Endothelial cell (in vitro differentiated cells): Measurements from ENCODE around the gene MLEC. TPM values are rescaled to one million over a fixed set of nuclear protein-coding genes. Genes with fewer than 3 reads are reported as not detected.
"Not testable (repeated sequence)": the region's sequence is repeated elsewhere in the genome, so short reads cannot be mapped to it uniquely, and the experiment has no call there.

Experiments
- DNase-seq: peaks from one replicate; pipeline ENCODE4 v3.0.0; 2021; ENCODE audit warnings: low spot score
- H3K27ac Mint-ChIP-seq: one replicate; pipeline ENCODE4 v1.8.0; 2021; ENCODE audit warnings: mixed read lengths, inconsistent platforms; ENCODE audit not compliant: unreplicated experiment
- H3K27me3 Mint-ChIP-seq: one replicate; pipeline ENCODE4 v1.8.0; 2021; ENCODE audit warnings: mild to moderate bottlenecking, moderate library complexity, mixed read lengths, inconsistent platforms; ENCODE audit not compliant: unreplicated experiment
- H3K36me3 Mint-ChIP-seq: one replicate; pipeline ENCODE4 v1.8.0; 2021; ENCODE audit warnings: mild to moderate bottlenecking, low read depth, mixed read lengths, inconsistent platforms; ENCODE audit not compliant: unreplicated experiment
- H3K4me1 Mint-ChIP-seq: one replicate; pipeline ENCODE4 v1.8.0; 2021; ENCODE audit warnings: mild to moderate bottlenecking, mixed read lengths, inconsistent platforms; ENCODE audit not compliant: unreplicated experiment
- H3K4me3 Mint-ChIP-seq: one replicate; pipeline ENCODE4 v1.8.0; 2021; ENCODE audit warnings: mild to moderate bottlenecking, mixed read lengths, inconsistent platforms; ENCODE audit not compliant: unreplicated experiment
- H3K9me3 Mint-ChIP-seq: one replicate; pipeline ENCODE4 v1.8.0; 2021; ENCODE audit warnings: mixed read lengths, inconsistent platforms; ENCODE audit not compliant: unreplicated experiment
- total RNA-seq: library from RNA; stranded (reverse); fragmentation: NEBNext Ultra II Directional; extraction: Animal tissue kit (Norgen Biotek cat#: 25700); gene quantifications from one replicate; pipeline ENCODE4 v1.2.1, GENCODE V29; 2021; ENCODE audit not compliant: unreplicated experiment
- TF ChIP-seq, protein P1 (sequence below): fragments of 200-600 bp; sonication (generic); IDR thresholded peaks from one replicate; pipeline ENCODE4 v1.5.0; 2021; ENCODE audit warnings: antibody characterized with exemption; ENCODE audit not compliant: unreplicated experiment

MLEC gene
- total RNA-seq, 1 donor from 2014 or later = 124 TPM

DNA sequence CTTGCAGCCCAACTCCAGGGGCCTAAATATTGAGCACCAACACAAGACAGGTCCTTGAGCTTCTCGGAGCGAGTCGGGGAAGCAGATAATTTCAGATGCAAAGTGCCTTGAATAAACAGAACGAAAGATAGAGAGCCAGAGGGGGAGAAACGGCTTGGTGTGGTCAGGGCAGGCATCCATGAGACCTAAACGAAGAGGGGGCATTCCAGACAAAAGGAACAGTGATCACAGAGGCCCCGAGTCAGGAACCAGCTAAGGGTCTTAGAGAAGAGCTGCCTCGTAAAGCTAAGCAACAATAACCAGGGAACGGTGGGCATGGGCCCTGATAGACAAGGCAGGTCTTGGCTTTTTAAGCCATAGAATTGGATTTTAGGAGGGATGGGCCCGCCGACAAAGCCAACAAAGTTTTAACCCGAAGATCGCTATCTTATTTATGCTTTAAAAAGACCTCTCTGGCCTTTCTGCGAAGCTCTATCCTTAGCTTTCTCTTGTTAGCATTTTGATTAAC, 38.3 kb downstream of the MLEC start:
- TF ChIP-seq, protein P1, sequence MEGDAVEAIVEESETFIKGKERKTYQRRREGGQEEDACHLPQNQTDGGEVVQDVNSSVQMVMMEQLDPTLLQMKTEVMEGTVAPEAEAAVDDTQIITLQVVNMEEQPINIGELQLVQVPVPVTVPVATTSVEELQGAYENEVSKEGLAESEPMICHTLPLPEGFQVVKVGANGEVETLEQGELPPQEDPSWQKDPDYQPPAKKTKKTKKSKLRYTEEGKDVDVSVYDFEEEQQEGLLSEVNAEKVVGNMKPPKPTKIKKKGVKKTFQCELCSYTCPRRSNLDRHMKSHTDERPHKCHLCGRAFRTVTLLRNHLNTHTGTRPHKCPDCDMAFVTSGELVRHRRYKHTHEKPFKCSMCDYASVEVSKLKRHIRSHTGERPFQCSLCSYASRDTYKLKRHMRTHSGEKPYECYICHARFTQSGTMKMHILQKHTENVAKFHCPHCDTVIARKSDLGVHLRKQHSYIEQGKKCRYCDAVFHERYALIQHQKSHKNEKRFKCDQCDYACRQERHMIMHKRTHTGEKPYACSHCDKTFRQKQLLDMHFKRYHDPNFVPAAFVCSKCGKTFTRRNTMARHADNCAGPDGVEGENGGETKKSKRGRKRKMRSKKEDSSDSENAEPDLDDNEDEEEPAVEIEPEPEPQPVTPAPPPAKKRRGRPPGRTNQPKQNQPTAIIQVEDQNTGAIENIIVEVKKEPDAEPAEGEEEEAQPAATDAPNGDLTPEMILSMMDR = no peak
- Mint-ChIP-seq H3K27me3 (peaks cover 6% of the 10 kb centered on the region), H3K27ac (no peak overlapping the region), H3K4me3 (peak overlapping the region; percentile 83), H3K4me1 (peaks cover 16% of the 10 kb centered on the region), H3K36me3 (peaks cover 37% of the 10 kb centered on the region), H3K9me3 (no peaks in the 10 kb centered on the region)
- DNase-seq = no peak

DNA sequence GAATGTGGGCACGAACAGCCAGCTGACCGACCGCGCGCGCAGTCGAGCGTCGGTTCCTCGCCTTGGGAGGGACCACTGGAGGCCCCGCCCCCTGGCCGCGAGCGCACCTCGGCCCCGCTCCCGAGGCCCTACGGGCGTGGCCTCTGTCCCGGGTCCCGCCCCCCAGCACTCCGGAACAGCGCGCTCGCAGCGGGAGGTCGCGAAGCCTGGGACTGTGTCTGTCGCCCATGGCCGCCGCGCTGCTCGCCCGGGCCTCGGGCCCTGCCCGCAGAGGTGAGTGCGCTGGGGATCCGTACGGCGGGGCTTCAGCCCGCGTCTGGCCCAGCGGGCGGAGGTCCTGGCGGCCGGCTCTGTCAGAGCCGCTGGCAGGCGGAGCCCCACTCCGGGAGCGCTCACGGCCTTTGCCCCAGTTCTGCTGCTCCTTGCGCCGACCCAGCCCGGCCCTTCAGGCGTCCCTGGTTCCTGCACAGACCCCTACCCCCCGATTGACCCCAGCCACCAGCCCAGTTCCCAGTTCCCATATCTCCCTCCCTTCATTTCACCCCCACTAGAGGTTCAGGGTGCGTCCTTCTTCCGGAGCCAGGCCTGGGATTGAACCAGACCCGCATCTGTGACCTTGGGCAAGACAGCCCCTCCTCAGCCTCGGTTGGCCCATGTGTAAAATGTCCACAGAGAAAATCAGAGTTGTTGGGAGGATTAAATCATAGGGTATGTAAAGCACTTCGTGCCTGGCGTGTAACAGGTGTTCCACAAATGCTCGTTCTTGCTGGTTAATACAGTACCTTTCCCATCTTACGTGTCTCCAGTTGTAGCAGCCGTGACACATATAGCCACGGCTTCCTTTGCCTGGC, 38.9 kb downstream of the MLEC start, which contains the start of gene ACADS:
ACADS (plus strand) TSS at position 168 of the 851 bp plus-strand sequence; CDS start at position 228, 60 bp downstream.
- peak within 1 kb of the TSS; percentile 88 for H3K4me3 Mint-ChIP-seq
- peaks cover 5% of the 10 kb centered on the region for H3K27me3 Mint-ChIP-seq
- no peaks in the 10 kb centered on the region for H3K9me3 Mint-ChIP-seq
- TF ChIP-seq, protein P1 = no peak
- H3K36me3 Mint-ChIP-seq = peaks cover 37% of the 10 kb centered on the region
- peak; percentile 84 for DNase-seq
- H3K27ac Mint-ChIP-seq = peak within 1 kb of the TSS; percentile 68
- peaks cover 16% of the 10 kb centered on the region for H3K4me1 Mint-ChIP-seq

DNA sequence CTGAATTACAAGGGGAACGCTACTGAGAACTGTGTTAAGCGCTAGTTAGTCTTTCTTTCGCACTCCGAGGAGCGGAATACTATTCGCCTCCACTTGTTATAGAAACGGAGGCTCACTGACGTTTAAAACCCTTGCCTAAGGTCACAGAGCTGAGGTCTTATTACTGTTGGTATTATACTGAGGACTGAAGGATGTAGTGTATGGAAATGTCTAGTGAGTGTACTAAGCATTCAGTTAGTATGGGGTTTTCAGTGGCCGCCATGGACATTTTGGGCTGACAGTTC, 39.5 kb downstream of the MLEC start:
- Mint-ChIP-seq H3K27me3 (peaks cover 5% of the 10 kb centered on the region), H3K4me3 (peak overlapping the region; percentile 88), H3K9me3 (no peaks in the 10 kb centered on the region), H3K27ac (peak overlapping the region; percentile 68), H3K36me3 (peaks cover 32% of the 10 kb centered on the region), H3K4me1 (peaks cover 16% of the 10 kb centered on the region)
- no peak for DNase-seq
- TF ChIP-seq, protein P1 = no peak

DNA sequence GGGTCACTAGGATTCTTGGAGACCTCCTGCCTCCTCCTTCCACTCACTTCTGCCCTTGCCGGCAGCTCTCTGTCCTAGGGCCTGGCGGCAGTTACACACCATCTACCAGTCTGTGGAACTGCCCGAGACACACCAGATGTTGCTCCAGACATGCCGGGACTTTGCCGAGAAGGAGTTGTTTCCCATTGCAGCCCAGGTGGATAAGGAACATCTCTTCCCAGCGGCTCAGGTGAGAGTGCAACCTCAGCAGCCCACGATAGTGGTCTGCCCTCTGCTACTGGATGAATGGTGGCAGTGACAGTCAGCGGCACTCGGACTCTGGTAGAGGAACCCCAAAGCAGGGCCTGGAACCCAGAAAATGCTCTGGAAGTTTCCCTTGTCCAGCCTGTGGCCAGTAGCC, 40.0 kb downstream of the MLEC start:
- H3K9me3 Mint-ChIP-seq = no peaks in the 10 kb centered on the region
- H3K36me3 Mint-ChIP-seq = peaks cover 27% of the 10 kb centered on the region
- H3K27me3 Mint-ChIP-seq = peaks cover 5% of the 10 kb centered on the region
- TF ChIP-seq, protein P1 = no peak
- no peak overlapping the region for H3K27ac Mint-ChIP-seq
- no peak overlapping the region for H3K4me3 Mint-ChIP-seq
- H3K4me1 Mint-ChIP-seq = peaks cover 12% of the 10 kb centered on the region
- no peak for DNase-seq

DNA sequence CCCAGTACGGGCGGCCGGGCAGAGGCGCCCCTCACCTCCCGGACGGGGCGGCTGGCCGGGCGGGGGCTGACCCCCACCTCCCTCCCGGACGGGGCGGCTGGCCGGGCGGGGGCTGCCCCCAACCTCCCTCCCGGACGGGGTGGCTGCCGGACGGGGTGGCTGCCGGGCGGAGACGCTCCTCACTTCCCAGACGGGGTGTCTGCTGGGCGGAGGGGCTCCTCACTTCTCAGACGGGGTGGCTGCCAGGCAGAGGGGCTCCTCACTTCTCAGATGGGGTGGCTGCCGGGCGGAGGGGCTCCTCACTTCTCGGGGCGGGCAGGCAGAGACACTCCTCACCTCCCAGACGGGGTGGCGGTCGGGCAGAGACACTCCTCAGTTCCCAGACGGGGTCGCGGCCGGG, 45.2 kb downstream of the MLEC start:
- H3K36me3 Mint-ChIP-seq = peaks cover 18% of the 10 kb centered on the region
- DNase-seq, H3K9me3 Mint-ChIP-seq, H3K4me3 Mint-ChIP-seq, H3K4me1 Mint-ChIP-seq, H3K27ac Mint-ChIP-seq, H3K27me3 Mint-ChIP-seq: not testable (repeated sequence)
